Measurements from ENCODE around the gene CTSA. TPM values are rescaled to one million over a fixed set of nuclear protein-coding genes. Genes with fewer than 3 reads are reported as not detected.

CTSA gene
- total RNA-seq, 4 donors from 2014 or later = 79.1 to 164 (median 109) TPM

DNA sequence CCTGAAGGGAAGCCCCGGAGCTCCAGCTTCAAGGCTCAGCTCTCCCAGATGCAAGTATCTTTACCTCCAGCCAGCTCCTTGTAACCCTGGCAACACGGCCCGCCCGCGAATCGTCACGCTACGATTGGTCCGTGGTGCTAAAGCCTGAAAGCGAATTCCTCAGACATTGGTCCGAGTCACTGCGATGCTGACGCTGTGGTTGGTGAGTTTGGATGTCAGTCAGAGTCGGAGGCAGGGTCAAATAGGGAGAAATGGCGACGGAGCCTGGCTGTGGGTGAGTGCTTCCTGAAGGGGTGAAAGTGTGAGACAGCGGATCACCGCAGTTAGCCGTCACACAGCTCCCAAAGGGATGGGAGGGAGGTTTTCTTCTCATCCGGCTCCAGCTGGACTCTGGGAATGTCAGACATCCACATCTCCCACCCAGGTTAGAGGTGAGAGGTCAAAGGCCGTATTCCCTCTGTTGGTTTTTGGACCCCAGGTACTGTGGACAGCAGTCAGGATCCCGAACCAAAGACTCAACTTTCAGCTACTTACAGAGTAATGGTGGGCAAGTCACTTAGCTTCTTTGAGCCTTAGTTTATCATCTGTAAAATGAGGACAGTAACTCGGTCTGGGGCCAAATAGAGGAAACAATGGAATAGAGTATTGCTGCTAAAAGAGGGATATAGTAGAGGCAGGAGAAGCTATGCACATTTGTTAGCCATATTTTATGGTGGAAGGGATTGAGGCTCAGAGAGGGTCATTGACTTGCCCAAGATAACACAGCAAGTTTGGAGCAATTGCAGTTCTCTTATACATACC, 9.9 kb upstream of the CTSA start, which contains the start of gene ZSWIM1:
ZSWIM1 (plus strand) TSS at position 240 of the 801 bp plus-strand sequence. CDS start 1,366 bp downstream, outside the sequence.
- TF ChIP-seq, protein P1, sequence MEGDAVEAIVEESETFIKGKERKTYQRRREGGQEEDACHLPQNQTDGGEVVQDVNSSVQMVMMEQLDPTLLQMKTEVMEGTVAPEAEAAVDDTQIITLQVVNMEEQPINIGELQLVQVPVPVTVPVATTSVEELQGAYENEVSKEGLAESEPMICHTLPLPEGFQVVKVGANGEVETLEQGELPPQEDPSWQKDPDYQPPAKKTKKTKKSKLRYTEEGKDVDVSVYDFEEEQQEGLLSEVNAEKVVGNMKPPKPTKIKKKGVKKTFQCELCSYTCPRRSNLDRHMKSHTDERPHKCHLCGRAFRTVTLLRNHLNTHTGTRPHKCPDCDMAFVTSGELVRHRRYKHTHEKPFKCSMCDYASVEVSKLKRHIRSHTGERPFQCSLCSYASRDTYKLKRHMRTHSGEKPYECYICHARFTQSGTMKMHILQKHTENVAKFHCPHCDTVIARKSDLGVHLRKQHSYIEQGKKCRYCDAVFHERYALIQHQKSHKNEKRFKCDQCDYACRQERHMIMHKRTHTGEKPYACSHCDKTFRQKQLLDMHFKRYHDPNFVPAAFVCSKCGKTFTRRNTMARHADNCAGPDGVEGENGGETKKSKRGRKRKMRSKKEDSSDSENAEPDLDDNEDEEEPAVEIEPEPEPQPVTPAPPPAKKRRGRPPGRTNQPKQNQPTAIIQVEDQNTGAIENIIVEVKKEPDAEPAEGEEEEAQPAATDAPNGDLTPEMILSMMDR (IDR thresholded peaks at IDR 0.05; ENCODE audit: low read depth) = no peak

DNA sequence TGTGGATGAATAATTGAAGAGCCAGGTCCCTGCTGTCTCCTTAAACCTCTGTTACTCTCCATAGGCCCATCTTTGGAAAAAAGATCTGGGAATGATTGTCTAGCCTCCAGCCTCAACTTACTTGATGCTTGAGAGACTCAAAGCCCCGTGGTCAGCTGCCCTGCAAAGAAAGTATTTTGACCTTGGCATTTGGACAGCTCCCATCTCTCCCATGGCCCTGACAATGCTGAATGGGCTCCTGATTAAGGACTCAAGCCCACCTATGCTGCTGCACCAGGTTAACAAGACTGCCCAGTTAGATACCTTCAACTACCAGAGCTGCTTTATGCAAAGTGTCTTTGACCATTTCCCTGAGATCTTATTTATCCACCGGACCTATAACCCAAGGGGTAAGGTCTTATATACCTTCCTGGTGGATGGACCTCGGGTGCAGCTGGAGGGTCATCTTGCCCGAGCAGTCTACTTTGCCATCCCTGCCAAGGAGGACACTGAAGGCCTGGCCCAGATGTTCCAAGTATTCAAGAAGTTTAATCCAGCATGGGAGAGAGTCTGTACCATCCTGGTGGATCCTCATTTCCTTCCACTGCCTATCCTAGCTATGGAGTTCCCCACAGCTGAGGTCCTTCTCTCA, 8.6 kb upstream of the CTSA start:
- TF ChIP-seq, protein P1 (IDR thresholded peaks at IDR 0.05; ENCODE audit: low read depth) = no peak

DNA sequence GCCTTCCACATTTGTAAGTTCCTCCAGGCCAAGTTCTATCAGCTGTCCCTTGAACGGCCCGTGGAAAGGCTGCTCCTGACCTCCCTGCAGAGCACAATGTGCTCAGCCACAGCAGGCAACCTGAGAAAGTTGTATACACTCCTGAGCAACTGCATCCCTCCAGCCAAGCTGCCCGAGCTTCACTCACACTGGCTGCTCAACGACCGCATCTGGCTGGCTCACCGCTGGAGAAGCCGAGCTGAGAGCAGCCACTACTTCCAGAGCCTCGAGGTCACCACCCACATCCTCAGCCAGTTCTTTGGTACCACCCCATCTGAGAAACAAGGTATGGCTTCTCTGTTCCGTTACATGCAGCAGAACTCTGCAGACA, 8.1 kb upstream of the CTSA start:
- TF ChIP-seq, protein P1 (IDR thresholded peaks at IDR 0.05; ENCODE audit: low read depth) = no peak

DNA sequence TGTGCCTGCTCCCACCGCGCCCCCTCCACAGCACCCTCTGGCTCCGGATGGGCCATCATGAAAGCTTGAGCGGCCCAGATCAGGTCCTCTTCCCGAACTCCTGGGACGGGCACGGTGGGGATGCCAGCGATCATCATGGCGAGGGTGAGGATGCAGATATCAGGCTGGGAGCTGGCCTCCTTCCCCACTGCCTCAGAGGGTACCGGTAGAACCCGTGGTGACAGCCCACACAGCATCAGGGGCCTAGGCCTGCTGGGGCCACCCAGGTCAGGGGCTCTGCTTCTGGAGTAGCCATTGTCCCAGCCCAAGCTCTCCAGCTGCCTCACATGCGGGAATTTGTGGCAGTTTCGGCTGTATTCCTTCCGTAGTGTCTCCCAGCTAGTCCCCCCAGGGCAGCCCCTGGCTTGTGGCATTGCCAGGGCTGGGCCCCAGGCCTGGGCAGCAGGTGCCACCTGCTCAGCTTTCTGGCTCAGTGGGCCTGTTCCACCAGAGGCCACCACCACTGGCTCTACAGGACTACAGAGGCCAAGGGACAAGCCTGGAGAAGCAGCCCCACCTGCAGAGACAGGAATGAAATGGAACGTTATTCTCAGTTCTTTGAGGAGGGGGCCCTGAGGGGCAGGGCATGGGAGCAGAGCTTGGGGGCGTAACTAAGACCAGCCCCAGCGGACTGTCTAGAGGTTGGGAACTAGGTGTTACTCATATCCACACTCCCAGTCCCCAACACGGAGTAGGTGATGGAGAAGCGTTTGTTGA, 4.4 kb upstream of the CTSA start:
- TF ChIP-seq, protein P1 (IDR thresholded peaks at IDR 0.05; ENCODE audit: low read depth) = no peak

DNA sequence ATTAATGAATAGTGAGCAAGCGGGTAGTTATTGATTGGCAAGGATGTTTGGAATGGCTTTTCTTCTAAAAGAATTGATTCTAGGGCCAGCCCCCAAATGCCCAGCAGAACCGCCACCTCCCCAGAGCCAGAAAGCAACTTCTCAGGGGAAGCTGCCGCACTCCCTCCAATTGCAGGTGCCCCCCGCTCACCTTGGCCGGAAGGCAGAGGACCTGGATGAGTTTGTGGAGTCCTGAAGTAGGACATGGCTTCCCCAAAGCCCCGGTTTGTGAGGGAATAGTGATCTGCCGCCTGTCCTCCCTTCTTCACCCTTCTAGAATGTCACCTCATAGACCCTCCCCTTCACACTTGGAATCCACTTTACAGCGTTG, 3.8 kb upstream of the CTSA start, which contains the start of gene SPATA25:
SPATA25 (minus strand) TSS at position 277 of the 370 bp plus-strand sequence; CDS start at position 245, 32 bp downstream.
- TF ChIP-seq, protein P1 (IDR thresholded peaks at IDR 0.05; ENCODE audit: low read depth) = no peak

DNA sequence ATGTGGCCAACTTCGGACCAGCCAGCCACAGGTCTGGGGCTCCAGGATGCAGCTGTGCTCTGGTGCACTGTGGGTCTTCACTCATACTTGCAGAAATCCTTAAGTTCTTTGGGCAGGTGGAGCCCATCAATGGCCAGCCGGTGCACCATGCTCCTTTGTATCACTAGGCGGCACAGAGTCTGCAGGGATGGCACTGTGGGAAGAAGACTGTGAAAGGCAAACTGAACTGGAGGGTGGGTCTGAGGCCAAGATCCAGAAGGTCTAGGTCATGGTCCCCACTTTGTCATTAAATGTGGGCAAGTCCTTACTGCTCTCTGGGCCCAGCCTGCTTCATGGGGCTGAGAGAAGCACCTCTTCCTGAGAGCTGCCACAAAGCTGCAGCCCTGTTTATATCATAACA, 2.5 kb upstream of the CTSA start:
- TF ChIP-seq, protein P1 (IDR thresholded peaks at IDR 0.05; ENCODE audit: low read depth) = no peak
